Ureter (tissue), 1 donor: ENCODE results near the gene C2CD3. TPM values are rescaled to one million over a fixed set of nuclear protein-coding genes. Genes with fewer than 3 reads are reported as not detected.
"Not testable (repeated sequence)": the region's sequence is repeated elsewhere in the genome, so short reads cannot be mapped to it uniquely, and the experiment has no call there.

Source experiments
- DNase-seq: peaks from one replicate; pipeline ENCODE4 v3.0.0-alpha.2; 2020; ENCODE audit warnings: low spot score
- total RNA-seq: library from RNA; stranded (reverse); gene quantifications from one replicate; pipeline ENCODE4 v1.2.4, GENCODE V29; 2023
- donor health status: DM: yes; HTN: yes; CAD: no.

C2CD3 gene
- total RNA-seq, 1 donor from 2014 or later, result 40.5 TPM

DNA sequence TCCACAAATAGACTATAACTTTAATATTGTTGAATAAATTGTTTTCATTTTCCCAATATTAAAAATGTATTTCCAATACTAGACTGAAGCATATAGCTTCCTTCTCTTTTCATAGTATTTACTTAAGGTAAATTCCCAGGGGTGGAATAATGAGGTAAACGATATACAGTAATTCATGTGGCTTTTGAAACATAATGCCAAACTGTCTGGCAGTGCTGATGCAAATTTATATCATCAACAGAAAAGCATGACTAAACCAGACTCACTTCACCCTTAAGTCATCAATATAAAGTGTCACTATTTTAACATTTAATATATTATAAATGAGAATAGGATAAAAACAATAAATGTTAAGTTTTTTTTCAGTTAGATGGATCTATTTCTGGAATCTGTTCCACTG lies 13.6 kb downstream of the C2CD3 start:
- no peak for DNase-seq

DNA sequence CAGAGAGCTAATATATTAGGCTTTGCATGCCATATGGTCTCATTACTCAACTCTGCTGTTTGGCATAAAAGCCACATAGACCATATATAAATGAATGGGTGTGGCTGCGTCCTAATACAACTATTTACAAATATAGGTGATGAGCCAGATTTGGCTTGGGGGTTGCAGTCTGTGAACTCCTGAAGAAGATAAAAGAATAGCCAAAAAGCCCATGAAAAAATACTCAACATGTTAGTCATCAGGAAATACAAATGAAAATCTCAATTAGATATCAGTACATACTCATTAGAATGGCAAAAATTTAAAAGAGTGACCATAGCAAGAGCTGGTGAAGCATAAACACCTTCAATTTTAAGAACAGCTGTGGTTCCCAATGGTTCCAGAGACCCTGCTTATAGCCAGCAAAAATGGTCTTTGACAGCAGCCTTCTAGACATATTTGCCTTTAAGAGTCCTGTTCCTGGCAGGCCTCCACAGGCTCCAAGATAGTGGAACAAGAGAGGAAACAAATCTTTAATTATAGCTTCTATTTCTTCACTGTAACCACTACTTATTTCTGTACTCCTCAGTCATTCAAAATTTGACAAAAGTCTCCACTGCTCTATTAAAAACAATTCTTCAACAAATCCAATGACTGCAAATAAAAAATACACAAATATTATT lies 16.1 kb downstream of the C2CD3 start:
- DNase-seq, result no peak

DNA sequence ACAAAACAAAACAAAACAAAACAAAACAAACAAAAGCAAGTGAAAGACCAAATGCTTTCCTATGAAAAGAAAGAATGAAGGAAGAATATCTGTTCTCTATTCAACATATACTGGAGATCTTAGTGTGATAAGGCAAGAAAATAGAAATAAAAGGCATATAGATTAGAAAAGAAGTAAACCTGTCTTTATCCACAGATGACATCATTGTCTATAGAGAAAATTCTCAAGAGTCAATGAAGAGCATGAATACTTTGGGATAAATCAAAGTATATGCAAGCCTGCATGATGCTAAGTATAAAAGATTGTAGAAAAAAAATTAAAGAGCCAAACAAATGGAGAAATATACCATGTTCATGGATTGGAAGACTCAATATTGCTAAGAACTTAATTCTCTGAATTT lies 17.6 kb downstream of the C2CD3 start:
- no peak for DNase-seq

DNA sequence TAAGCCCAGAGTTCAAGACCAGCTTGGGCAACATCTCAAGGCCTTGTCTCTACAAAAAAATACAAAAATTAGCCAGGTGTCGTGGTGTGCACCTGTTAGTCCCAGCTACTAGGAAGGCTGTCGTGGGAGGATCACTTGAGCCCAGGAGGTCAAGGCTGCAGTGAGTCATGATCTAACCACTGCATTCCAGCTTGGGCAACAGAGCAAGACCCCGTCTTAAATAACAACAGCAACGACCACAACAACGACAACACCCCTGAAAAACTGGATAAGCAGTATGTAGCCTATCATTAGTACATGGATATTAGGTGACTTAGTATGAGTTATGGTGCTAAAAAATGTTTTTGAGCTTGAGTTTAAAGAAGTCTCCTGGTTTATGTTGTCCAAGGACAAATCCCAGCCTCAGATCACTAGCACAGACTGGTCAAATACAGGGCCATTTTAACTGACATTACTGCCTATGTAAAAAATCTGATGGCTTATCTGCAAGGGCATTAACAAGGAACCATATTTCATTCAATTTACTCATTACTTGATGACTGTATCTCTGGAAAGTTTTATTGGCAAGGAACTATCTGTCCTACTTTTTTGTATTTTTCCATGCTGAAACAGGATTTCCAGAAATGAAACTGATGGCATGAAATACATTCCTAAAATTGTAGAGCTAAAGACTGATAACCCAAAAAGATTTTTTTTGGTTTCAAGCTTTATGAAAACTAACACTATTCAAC lies 23.4 kb downstream of the C2CD3 start:
- no peak for DNase-seq

DNA sequence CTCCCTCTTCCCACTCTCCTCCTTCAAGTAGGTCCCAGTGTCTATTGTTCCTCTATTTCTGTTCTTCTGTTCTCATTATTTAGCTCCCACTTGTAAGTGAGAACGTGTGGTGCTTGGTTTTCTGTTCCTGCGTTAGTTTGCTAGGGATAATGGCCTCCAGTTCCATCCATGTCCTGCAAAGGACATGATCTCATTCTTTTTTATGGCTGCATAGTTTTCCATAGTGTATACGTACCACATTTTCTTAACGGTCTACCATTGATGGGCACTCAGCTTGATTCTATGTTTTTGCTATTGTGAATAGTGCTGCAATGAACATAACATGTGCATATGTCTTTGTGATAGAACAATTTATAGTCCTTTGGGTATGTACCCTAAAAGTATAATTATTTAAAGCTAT lies 26.2 kb downstream of the C2CD3 start:
- DNase-seq, result no peak

DNA sequence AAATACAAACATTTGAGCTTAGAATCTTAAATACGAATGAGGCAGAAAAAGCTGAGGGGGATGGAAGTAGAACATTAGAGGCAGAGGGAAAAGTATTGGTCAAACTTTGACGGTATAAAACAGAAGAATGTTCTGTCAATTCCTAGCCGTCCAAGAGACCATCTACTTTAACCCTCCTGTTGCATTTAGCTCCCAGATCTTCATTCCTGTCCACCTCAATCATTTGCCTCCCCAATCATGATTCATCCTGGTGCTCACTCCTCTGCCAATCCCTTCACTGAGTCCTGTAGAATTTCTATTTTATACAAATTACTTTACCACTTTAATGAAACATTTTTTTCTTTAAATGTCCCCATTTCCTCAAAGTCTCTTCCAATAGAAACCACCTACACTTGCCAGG lies 28.2 kb downstream of the C2CD3 start:
- no peak for DNase-seq

DNA sequence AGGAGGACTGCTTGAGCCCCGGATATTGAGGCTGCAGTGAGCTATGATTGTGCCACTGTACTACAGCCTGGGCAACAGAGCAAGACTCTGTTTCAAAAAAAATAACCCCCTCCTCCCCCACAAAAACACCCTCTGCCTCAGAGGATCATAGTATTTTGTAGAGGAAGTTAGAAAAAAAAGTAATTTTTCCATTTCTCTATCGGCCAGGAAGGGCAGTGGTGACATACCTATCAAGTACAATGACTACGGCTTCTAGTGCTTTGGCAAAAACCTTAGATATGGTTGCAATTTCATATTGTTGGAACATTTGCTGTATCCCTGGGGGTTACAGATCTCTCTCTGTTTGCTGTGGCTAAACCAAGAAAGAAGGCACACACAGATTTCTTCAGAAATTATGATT lies 28.9 kb downstream of the C2CD3 start:
- no peak for DNase-seq

DNA sequence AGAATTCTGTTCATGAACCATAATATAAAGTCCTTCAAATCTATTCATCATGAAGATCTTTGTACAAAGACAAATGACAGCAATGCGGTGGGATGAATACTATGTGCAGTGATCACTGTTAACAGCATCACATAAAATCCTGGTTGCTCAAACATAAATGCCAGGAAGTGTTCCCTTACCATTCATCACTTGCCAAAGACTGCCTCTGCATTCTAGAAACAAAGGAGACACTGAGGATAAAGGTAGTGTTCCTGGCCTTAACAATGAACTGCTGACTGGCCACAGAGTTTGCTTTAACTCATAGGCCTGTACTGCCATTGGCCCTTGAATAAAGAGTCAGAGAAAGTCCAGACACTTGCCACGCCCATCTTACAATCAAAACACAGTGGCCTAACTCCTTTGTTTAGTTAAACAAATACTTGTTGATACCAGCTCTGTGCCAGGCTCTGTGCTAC lies 29.5 kb downstream of the C2CD3 start:
- DNase-seq, result no peak

DNA sequence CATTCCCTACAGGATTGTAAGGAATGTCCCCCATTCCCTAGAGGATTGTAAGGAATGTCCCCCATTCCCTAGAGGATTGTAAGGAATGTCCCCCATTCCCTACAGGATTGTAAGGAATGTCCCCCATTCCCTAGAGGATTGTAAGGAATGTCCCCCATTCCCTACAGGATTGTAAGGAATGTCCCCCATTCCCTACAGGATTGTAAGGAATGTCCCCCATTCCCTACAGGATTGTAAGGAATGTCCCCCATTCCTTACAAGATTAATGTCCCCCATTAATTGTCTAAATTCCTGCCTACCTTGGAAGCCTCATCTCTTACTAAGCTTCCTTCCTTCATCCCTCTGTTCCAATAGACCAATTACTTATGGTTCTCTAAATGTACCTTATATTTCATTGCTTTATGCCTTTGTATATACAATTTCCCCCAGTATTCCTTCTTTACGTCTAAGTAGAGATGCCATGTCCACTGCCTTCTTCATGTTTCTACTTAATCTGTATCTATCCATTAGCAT lies 30.8 kb downstream of the C2CD3 start:
- not testable (repeated sequence) for DNase-seq

DNA sequence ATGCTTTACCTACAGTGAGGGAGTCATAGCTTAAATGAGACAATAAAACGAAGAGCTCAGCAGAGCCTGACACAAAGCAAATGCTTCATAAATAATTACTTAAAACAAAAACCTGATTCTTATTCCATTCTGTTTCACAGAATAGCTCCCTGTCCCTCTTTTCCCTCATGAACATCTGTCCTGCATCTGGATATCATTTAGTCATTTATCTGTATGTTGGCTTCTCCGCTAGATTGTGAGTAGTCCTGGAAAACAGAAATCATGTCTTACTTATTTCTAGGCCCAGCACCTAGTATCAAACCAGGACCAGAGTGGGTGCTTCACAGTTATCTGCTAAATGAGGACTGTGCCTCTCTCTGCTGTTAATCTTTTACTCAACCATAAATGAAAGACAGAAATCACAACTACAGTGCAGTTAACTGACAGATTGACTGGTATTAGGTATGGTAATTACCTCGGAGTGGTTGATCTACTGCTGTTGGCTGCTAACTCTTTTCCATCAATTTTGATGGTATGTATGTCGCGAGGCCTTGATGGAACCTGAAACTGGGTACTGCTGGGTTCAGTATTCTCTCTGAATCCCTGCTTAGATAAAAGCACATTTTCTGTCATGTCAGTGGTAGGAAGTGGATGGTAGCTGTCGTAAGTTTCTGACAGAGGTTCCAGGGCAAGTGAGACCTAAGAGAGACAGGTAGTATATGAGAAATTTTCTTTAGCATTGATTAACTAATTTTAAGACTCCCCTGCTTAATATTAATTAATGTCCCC lies 31.5 kb downstream of the C2CD3 start:
- DNase-seq, result no peak

DNA sequence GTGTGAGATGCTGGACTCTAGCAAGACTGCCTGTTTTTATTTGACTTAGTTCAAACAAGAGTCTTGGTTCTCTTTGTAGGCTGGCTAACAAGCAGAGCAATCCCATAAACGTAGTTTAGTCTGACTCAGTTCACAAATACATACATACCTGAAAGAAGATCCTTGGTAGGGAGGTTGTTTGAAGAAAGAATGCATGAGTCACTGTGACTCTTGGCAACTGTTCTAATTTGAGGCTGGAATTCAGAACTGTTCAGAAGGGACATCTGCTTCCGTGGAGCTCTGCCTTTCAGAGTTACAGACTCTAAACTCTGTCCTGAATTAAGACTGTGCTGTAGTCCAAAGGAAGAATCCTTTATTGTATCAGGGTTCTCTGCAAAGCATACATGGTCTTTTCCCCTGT lies 32.2 kb downstream of the C2CD3 start:
- peak; percentile 47 for DNase-seq

DNA sequence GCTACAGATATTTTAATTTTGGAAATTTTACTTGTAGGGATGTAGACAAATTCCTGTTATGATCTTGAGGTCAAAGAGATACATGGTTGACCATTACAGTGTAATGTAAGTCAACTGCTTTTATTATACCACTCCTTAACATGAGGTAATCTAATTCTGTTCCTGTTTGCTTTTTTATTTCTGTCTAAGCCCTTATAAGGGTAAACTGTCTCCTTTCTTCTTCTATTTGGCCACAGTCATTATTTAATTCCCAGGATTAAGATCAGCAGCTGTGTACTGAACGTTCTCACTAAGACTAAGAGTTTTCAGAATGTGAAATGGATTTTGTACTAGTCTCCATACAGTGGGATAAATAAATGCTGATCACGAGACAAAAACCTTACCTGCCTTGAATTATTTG lies 32.8 kb downstream of the C2CD3 start:
- DNase-seq, result no peak

DNA sequence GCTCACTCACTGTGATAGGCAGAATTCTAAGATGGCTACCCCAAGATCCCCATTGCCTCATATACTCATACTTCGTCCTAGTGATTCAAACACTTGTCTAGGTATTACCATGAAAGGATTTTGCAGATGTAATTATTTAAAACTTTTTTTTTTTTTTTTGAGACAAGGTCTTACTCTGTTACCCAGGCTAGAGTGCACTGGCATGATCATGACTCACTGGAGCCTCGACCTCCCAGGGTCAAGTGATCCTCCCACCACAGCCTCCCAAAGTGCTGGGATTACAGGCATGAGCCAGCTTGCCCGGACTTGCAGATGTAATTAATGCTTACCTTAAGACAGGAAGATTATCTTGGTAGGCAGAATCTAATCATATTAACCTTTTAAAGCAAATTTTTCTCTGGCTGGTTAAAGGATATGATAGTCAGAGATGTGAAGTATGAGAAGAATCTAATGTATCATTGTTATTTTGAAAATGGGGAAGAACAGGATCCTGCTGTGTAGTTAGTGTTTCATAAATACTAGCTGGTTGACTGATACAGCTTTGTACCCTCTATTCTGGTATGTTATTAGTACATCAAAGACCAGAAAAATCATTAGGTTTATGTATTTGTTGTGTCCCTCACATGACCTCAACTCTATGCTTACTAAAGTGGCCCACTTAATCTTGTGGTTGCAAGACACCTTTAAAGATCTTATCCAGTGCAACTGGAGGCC lies 35.5 kb downstream of the C2CD3 start:
- no peak for DNase-seq

DNA sequence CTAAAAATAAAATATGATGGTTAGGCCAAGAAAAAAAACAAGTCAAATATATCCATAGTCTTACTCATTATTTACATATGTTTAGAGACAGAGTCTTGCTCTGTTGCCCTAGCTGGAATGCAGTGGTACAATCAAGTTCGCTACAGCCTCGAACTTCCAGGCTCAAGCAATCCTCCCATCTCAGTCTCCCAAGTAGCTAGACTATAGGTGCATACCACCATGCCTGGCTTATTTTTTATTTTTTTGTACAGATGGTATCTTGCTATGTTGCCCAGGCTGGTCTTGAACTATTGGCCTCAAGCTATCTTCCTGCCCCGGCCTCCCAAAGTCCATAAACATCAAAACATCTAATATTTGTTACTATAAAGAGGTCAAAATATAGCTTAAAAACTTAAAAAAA lies 36.1 kb downstream of the C2CD3 start:
- DNase-seq, result no peak

DNA sequence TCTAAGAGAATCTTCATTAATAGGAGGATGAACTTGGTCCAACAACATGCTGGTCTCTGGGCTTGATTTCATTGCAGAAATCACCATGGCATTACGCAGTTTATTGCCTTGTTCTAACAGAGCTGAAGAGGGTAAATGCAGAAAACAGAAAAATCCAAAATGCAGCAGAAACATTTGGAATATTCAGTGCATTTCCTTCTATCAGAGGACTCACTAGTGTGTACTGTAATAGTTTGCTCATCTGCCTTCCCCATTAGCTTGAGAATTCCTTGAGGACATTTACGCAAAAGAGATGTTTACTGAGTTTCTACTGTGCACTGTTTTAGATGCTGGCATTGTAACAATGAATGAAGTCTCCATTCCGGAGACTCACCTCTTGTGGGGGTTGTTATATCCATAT lies 37.4 kb downstream of the C2CD3 start:
- no peak for DNase-seq

DNA sequence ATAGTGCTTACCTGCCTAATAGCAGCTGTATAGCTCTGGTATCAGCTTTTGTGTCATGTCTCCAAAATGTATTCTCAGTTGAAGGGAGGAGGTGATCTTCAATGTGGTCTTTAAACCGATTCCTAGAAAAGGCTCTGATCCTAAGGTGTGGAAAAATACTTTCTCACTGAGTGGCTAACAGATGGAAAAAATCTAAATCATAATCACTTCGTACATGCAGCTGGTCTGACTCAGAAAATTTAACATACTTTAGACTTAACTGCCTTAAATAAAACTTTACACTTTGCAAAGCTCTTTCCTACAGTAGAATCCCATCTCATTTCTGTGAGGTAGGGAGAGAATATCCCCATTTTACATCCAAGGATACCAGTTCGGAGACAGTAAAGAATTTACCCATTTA lies 38.0 kb downstream of the C2CD3 start:
- no peak for DNase-seq

DNA sequence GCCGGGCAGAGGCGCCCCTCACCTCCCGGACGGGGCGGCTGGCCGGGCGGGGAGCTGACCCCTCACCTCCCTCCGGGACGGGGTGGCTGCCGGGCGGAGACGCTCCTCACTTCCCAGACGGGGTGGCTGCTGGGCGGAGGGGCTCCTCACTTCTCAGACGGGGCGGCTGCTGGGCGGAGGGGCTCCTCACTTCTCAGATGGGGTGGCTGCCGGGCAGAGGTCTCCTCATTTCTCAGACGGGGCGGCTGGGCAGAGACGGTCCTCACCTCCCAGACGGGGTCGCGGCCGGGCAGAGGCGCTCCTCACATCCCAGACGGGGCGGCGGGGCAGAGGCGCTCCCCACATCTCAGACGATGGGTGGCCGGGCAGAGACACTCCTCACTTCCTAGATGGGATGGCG lies 41.7 kb downstream of the C2CD3 start:
- not testable (repeated sequence) for DNase-seq

DNA sequence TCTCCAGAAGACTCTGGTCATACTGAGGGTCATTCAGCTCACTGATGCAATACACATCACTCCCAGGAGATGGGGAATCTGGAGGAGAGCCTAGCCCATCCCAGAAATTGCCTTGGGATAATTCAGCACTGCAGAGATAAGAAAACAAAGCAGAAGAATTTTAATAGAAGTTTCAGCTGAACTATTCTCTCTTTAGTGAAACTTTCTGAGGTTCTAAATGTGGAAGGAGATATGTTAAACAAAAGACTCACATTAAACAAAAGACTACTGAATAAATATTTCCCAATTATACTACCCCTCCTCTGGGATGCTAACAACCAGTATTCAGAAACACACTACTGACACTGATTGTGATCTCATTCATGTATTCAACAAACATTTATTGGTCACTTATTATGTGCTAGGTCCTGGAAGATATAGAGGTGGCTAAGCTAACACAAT lies 47.8 kb downstream of the C2CD3 start:
- no peak for DNase-seq

DNA sequence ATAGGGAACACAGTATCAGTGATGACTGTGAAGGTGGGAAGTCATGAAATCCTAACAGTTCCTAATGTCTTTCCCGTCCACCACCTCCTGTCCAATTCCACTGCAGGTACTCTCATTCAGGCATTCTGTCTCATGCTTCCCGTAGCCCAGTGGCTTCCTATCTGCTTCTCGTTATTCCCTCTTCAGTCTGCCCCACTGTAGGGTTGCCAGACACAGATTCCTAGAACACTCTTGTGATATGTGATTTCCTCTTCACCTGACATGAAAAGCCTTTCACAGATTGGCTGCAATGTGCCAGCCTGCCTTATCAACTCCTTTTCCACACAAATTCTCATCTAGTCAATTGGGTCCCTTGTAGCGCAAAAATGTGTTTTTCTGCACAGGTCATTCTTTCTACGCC lies 49.0 kb downstream of the C2CD3 start:
- no peak for DNase-seq

DNA sequence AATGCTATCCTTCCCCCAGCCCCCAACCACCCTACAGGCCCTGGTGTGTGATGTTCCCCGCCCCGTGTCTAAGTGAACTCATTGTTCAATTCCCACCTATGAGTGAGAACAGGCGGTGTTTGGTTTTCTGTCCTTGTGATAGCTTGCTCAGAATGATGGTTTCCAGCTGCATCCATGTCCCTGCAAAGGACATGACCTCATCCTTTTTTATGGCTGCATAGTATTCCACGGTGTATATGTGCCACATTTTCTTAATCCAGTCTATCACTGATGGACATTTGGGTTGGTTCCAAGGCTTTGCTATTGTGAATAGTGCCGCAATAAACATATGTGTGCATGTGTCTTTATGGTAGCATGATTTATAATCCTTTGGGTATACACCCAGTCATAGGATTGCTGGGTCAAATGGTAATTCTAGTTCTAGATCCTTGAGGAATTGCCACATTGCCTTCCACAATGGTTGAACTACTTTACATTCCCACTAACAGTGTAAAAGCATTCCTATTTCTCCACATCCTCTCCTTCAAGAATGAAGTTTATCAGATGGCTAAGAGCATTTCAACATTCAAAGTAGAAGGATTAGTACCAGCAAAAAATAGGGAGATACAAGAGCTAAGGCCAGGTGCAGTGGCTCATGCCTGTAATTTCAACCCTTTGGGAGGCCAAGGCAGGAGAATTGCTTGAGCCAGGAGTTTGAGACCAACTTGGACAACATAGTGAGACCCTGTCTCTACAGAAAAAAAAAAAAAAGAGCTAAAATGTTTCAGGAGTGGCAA lies 50.4 kb downstream of the C2CD3 start:
- DNase-seq, result not testable (repeated sequence)

DNA sequence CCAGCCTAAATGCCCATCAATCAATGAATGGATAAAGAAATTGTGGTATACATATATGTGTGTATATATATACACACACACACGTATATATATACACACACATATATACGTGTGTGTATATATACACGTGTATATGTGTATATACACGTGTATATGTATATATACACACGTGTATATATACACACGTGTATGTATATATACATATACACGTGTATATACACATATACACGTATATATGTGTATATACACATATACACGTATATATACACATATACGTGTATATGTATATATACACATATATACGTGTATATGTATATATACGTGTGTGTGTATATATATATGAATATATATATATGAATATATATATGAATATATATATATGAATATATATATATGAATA lies 54.1 kb downstream of the C2CD3 start:
- DNase-seq, result no peak
